HCT116 (cell line): ENCODE data around the gene PBX2.

Source experiments
- ATF3 ChIP-seq: IDR thresholded peaks from 2 replicates; pipeline ENCODE4 v1.6.1; 2012
- CTCF ChIP-seq, 3 experiments: fragments of 200-600 bp in 1 of 3; sonication (generic) in 1 of 3; IDR thresholded peaks in 2 of 3; conservative IDR thresholded peaks in 1 of 3; 2 replicates each; pipeline ENCODE4 v1.5.1; 2012 to 2017; ENCODE audit warnings: low read depth in 2 of 3, low read length in 2 of 3, antibody characterized with exemption in 1 of 3, borderline replicate concordance in 1 of 3, control low read depth in 1 of 3, mild to moderate bottlenecking in 1 of 3, mixed read lengths in 1 of 3, mixed run types in 1 of 3, moderate library complexity in 1 of 3; ENCODE audit not compliant: insufficient read depth in 1 of 3
- EZH2phosphoT487 ChIP-seq: fragments of 200-600 bp; IDR thresholded peaks from 2 replicates; pipeline ENCODE4 v1.6.1; 2018; ENCODE audit warnings: antibody characterized with exemption, borderline replicate concordance
- MAX ChIP-seq: IDR thresholded peaks from 2 replicates; pipeline ENCODE4 v1.6.1; 2012
- POLR2A ChIP-seq: IDR thresholded peaks from 2 replicates; pipeline ENCODE4 v1.7.0; 2011; ENCODE audit warnings: borderline replicate concordance; ENCODE audit not compliant: insufficient read depth, insufficient read length; ENCODE audit errors: extremely low read depth
- POLR2AphosphoS5 ChIP-seq: IDR thresholded peaks from 2 replicates; pipeline ENCODE4 v1.6.1; 2011; ENCODE audit warnings: mild to moderate bottlenecking, low read depth, low read length, moderate library complexity
- REST ChIP-seq: IDR thresholded peaks from 2 replicates; pipeline ENCODE4 v1.6.1; 2012; ENCODE audit warnings: low read depth

GRCh38 chr6:32189742-32190053 lies 304 bp downstream of the PBX2 start:
- TF ChIP-seq ATF3 (no peak), REST (no peak), MAX (no peak), POLR2AphosphoS5 (no peak), CTCF (IDR thresholded peaks at IDR 0.05 in 2 of 3, conservative IDR thresholded peaks at IDR 0.05 in 1 of 3; ENCODE audit: borderline replicate concordance in 1 of 3, insufficient read depth in 1 of 3, low read depth in 2 of 3, low read length in 2 of 3) (no peak), POLR2A (no peak), EZH2phosphoT487 (no peak)
